Naive B cell (primary cell): Measurements from ENCODE around the gene EPM2AIP1. TPM values are rescaled to one million over a fixed set of nuclear protein-coding genes. Genes with fewer than 3 reads are reported as not detected.

ENCODE experiments used
- polyA plus RNA-seq, 6 donors: library from polyadenylated mRNA; unstranded; fragments of 300-500 nt; fragmentation: Illumina TruSeq; gene quantifications; one replicate each; pipeline ENCODE4 v1.2.3, GENCODE V29; 2021; ENCODE audit warnings: low read depth in 6 of 6

The EPM2AIP1 gene
- polyA plus RNA-seq, 6 donors from 2014 or later = 6.9 to 13.7 (median 7.4) TPM

Other genes starting within 250 kb of the EPM2AIP1 start
- gene DCLK3, start 228.6 kb downstream of the EPM2AIP1 start, polyA plus RNA-seq = not detected
- 10 to 100 TPM in 5 of 6 donors, under 1 TPM in 1; 0.56 to 25.1 (median 20.4) TPM for gene TRANK1, start 48.1 kb downstream of the EPM2AIP1 start, polyA plus RNA-seq
- gene MLH1, start 387 bp upstream of the EPM2AIP1 start, polyA plus RNA-seq = 10 to 100 TPM; 24.4 to 39.9 (median 26.7) TPM
- 10 to 100 TPM in 5 of 6 donors, 1 to 10 TPM in 1; 7.6 to 20.6 (median 15.5) TPM for gene LRRFIP2, start 181.5 kb upstream of the EPM2AIP1 start, polyA plus RNA-seq